Measurements from ENCODE around the gene NAT16. TPM values are rescaled to one million over a fixed set of nuclear protein-coding genes. Genes with fewer than 3 reads are reported as not detected.
A peak's percentile ranks its signal among the peaks of the same experiment; 100 is the strongest.

NAT16 gene
- not detected for total RNA-seq
- under 1 TPM; 0.04 to 0.27 (median 0.09) TPM for polyA plus RNA-seq (ENCODE audit: insufficient read length in 6 of 6)
- long read RNA-seq, donor 1: 0 reads
- long read RNA-seq, donor 2: 0 reads
- long read RNA-seq, donor 3: 0 reads
- long read RNA-seq, donor 4: 0 reads
- long read RNA-seq, donor 5: 0 reads
- long read RNA-seq, donor 6: 0 reads
- long read RNA-seq, donor 7: 0 reads
- long read RNA-seq, donor 8: 0 reads
- long read RNA-seq, donor 9: 0 reads
- long read RNA-seq, donor 10: 0 reads
- long read RNA-seq, donor 11: 0 reads
- long read RNA-seq, donor 12: 0 reads

- H3K9me3 ChIP-seq: no peaks in the 10 kb centered on the region
- intact Hi-C loops (cut with DNase I): no loop called here
- peaks cover 63 to 94% of the 10 kb centered on the region in 2 donors for H3K27me3 ChIP-seq
- no peak within 1 kb of the TSS for H3K27ac ChIP-seq
- H3K36me3 ChIP-seq: no peaks in the 10 kb centered on the region
- DNase-seq: no peak
- no peak within 1 kb of the TSS for H3K4me3 ChIP-seq
- TF ChIP-seq CTCF (IDR thresholded peaks at IDR 0.05): no peak
- no peak for ATAC-seq
- H3K4me1 ChIP-seq: no peaks in the 10 kb centered on the region
These were observed at the start of gene NAT16 for GRCh38 chr7:101180130-101180755. NAT16 (minus strand) TSS chr7:101180293; CDS start chr7:101174807, 5,486 bp downstream.

- Histone ChIP-seq H3K36me3 (peaks cover 0 to 79% of the 10 kb centered on the region in 2 donors), H3K27me3 (no peaks in the 10 kb centered on the region), H3K27ac (peak overlapping the region in 1 of 2 donors; percentile 19), H3K9me3 (no peaks in the 10 kb centered on the region), H3K4me3 (no peak overlapping the region), H3K4me1 (peaks cover 0 to 9% of the 10 kb centered on the region in 2 donors)
- no peak for DNase-seq
- no peak for TF ChIP-seq CTCF (IDR thresholded peaks at IDR 0.05)
- intact Hi-C loops (cut with DNase I): no loop called here
- ATAC-seq: peak; percentile 44
These were observed 46.6 kb upstream of the NAT16 start for GRCh38 chr7:101226721-101227120.

GRCh38 chr7:101225650-101226049, 45.6 kb upstream of the NAT16 start:
- no peak overlapping the region for H3K27ac ChIP-seq
- ATAC-seq: no peak
- TF ChIP-seq CTCF (IDR thresholded peaks at IDR 0.05): no peak
- H3K27me3 ChIP-seq: no peaks in the 10 kb centered on the region
- intact Hi-C loops (cut with DNase I): no loop called here
- DNase-seq: no peak
- H3K9me3 ChIP-seq: no peaks in the 10 kb centered on the region
- peaks cover 0 to 79% of the 10 kb centered on the region in 2 donors for H3K36me3 ChIP-seq
- H3K4me1 ChIP-seq: peaks cover 0 to 9% of the 10 kb centered on the region in 2 donors
- H3K4me3 ChIP-seq: no peak overlapping the region

- intact Hi-C loops (cut with DNase I): no loop called here
- Histone ChIP-seq H3K36me3 (peaks cover 0 to 65% of the 10 kb centered on the region in 2 donors), H3K4me3 (no peak overlapping the region), H3K4me1 (peaks cover 12 to 26% of the 10 kb centered on the region in 2 donors), H3K9me3 (no peaks in the 10 kb centered on the region), H3K27me3 (no peaks in the 10 kb centered on the region), H3K27ac (no peak overlapping the region)
- DNase-seq (peak in 1 of 4 donors; percentile 65), ATAC-seq (no peak)
- no peak for TF ChIP-seq CTCF (IDR thresholded peaks at IDR 0.05)
These were observed 43.4 kb upstream of the NAT16 start for GRCh38 chr7:101223528-101223927.

- Histone ChIP-seq H3K4me1 (peaks cover 13 to 27% of the 10 kb centered on the region in 2 donors), H3K4me3 (no peak overlapping the region), H3K27ac (no peak overlapping the region), H3K27me3 (no peaks in the 10 kb centered on the region), H3K9me3 (no peaks in the 10 kb centered on the region), H3K36me3 (peaks cover 0 to 54% of the 10 kb centered on the region in 2 donors)
- DNase-seq: no peak
- intact Hi-C loops (cut with DNase I): no loop called here
- TF ChIP-seq CTCF (IDR thresholded peaks at IDR 0.05): no peak
- no peak for ATAC-seq
These were observed 42.3 kb upstream of the NAT16 start for GRCh38 chr7:101222275-101222830.
